K562 (cell line): ENCODE results near the gene RASGEF1C. TPM values are rescaled to one million over a fixed set of nuclear protein-coding genes. Genes with fewer than 3 reads are reported as not detected.

Experiments used
- ATAC-seq: fragments of 200-7000 bp; cut with Tn5 transposase; 3 replicates; pipeline ENCODE4 v1.9.1; 2020; ENCODE audit warnings: moderate library complexity
- BruUV-seq: library from RNA; stranded (reverse); fragments of 400-500 nt; replicated peaks from 2 replicates; lab custom pipeline; 2021; lab: Mats Ljungman, UMichigan
- CTCF ChIA-PET: fragments of 300-600 bp; formaldehyde crosslinking; extraction: SDS; loops from one replicate; lab custom pipeline; 2021; ENCODE audit warnings: low intra/inter-chr PET ratio; lab: Yijun Ruan, JAX
- POLR2A ChIA-PET: fragments of 300-600, 350-650 bp; sonication (Branson Sonifier 250); formaldehyde crosslinking; extraction: SDS; loops from one replicate; lab custom pipeline; 2021; ENCODE audit warnings: antibody characterized with exemption, inconsistent platforms; lab: Yijun Ruan, JAX
- DNase-seq, 4 experiments: peaks; one replicate each; pipeline versions ENCODE4 v3.0.0 to v3.0.0-alpha.2; 2011 to 2018; ENCODE audit warnings: low spot score in 3 of 4, mixed read lengths in 3 of 4; ENCODE audit errors: extremely low read depth in 1 of 4
- FAIRE-seq: peaks from 2 replicates; lab custom pipeline; 2011; peaks lifted over from hg19 to GRCh38; lab: Jason Lieb, UNC
- H2AFZ ChIP-seq: 2 replicates; pipeline ENCODE4 v1.6.0; 2011; ENCODE audit warnings: low read depth, low read length, control low read depth, inconsistent platforms
- H3K27ac ChIP-seq: fragments of 200-600 bp; 3 replicates; pipeline ENCODE4 v1.8.0; 2011; ENCODE audit warnings: low read depth, mild to moderate bottlenecking, control low read depth, inconsistent platforms, low read length, moderate library complexity, mixed read lengths; ENCODE audit errors: extremely low read depth
- H3K27me3 ChIP-seq, 2 experiments: fragments of 300-600 bp in 1 of 2; 2 replicates in 1 of 2; 3 replicates in 1 of 2; pipeline versions ENCODE4 v1.6.0 to v1.8.0; 2011; ENCODE audit warnings: inconsistent platforms in 2 of 2, low read length in 2 of 2, mild to moderate bottlenecking in 1 of 2, mixed read lengths in 1 of 2, moderate library complexity in 1 of 2; ENCODE audit not compliant: control insufficient read depth in 2 of 2, insufficient read depth in 2 of 2
- H3K36me3 ChIP-seq: fragments of 300-600 bp; 3 replicates; pipeline ENCODE4 v1.8.0; 2011; ENCODE audit warnings: mild to moderate bottlenecking, low read length, inconsistent platforms; ENCODE audit not compliant: control insufficient read depth, insufficient read depth
- H3K4me1 ChIP-seq, 2 experiments: fragments of 200-600 bp in 1 of 2; replicated peaks in 1 of 2; 2 replicates in 1 of 2; 3 replicates in 1 of 2; pipeline versions ENCODE4 v1.5.1 to v1.8.0; 2011; ENCODE audit warnings: inconsistent platforms in 2 of 2, low read length in 2 of 2, mild to moderate bottlenecking in 1 of 2, mixed read lengths in 1 of 2, moderate library complexity in 1 of 2; ENCODE audit not compliant: control insufficient read depth in 2 of 2, insufficient read depth in 2 of 2
- H3K4me2 ChIP-seq: 2 replicates; pipeline ENCODE4 v1.6.1; 2011; ENCODE audit warnings: low read length, control low read depth, inconsistent platforms, mixed read lengths; ENCODE audit not compliant: insufficient read depth
- H3K4me3 ChIP-seq: fragments of 200-600 bp; sonication (generic), shearing (Covaris generic); 2 replicates; pipeline ENCODE4 v1.5.1; 2016; ENCODE audit warnings: control low read depth, inconsistent platforms
- H3K79me2 ChIP-seq: fragments of 200-600 bp; 3 replicates; pipeline ENCODE4 v1.8.0; 2011; ENCODE audit warnings: low read length, inconsistent platforms; ENCODE audit not compliant: control insufficient read depth, insufficient read depth
- H3K9ac ChIP-seq, 2 experiments: 2 replicates each; pipeline versions ENCODE4 v1.6.0 to v1.6.1; 2011; ENCODE audit warnings: low read depth in 2 of 2, low read length in 2 of 2, control low read depth in 1 of 2, inconsistent platforms in 1 of 2, mild to moderate bottlenecking in 1 of 2, mixed read lengths in 1 of 2; ENCODE audit not compliant: insufficient read depth in 1 of 2
- H3K9me1 ChIP-seq: one replicate; pipeline ENCODE4 v1.6.0; 2011; ENCODE audit warnings: inconsistent platforms, mild to moderate bottlenecking, low read length, moderate library complexity; ENCODE audit not compliant: control insufficient read depth, insufficient read depth
- H3K9me3 ChIP-seq: replicated peaks from 2 replicates; pipeline ENCODE4 v1.5.1; 2011; ENCODE audit warnings: low read depth, low read length, inconsistent platforms; ENCODE audit not compliant: control insufficient read depth, insufficient read depth
- H4K20me1 ChIP-seq: replicated peaks from 2 replicates; pipeline ENCODE4 v1.6.1; 2011; ENCODE audit warnings: low read length, inconsistent platforms, mixed read lengths; ENCODE audit not compliant: control insufficient read depth, insufficient read depth
- CHD7 ChIP-seq: fragments of 200-600 bp; sonication (generic); IDR thresholded peaks from one replicate; pipeline ENCODE4 v1.6.1; 2012; ENCODE audit warnings: mild to moderate bottlenecking, low read depth, low read length, inconsistent platforms
- ETS1 ChIP-seq: conservative IDR thresholded peaks from 2 replicates; pipeline ENCODE4 v1.6.1; 2011; ENCODE audit warnings: low read depth, mild to moderate bottlenecking, low read length; ENCODE audit not compliant: control insufficient read depth
- EWSR1 ChIP-seq: fragments of 450-650 bp; IDR thresholded peaks from 2 replicates; pipeline ENCODE4 v1.6.1; 2018; ENCODE audit warnings: borderline replicate concordance, mild to moderate bottlenecking, low read depth, moderate library complexity; ENCODE audit not compliant: partially characterized antibody
- ZNF79 ChIP-seq: fragments of 250-450 bp; sonication (Bioruptor Pico); IDR thresholded peaks from 2 replicates; pipeline ENCODE4 v1.4.0; 2020; ENCODE audit warnings: low read depth, mild to moderate bottlenecking, moderate library complexity
- WGBS: fragments of 100-300 bp; shearing (Covaris generic); methylation state at CpG from one replicate; pipeline ENCODE4 v1.1.6; 2016; ENCODE audit warnings: low coverage, mixed read lengths; ENCODE audit not compliant: insufficient coverage; ENCODE audit errors: missing lambda C conversion rate; 5-methylcytosine and 5-hydroxymethylcytosine counted together
- in situ Hi-C: fragments of 300-500 bp; cut with MboI; formaldehyde crosslinking; loops from 4 replicates; pipeline ENCODE4 v1.15.0; 2018; ENCODE audit warnings: inconsistent platforms, mixed read lengths
- intact Hi-C: fragments of 100-400 bp; cut with micrococcal nuclease; formaldehyde crosslinking; loops from 2 replicates; pipeline ENCODE4 v1.14.2; 2022
- polyA plus RNA-seq, 8 experiments: library from polyadenylated mRNA; depleted of rRNA in 4 of 8; stranded (reverse) in 5 of 8; unstranded in 3 of 8; fragments of >200 nt; fragmentation: Nextera tagmentation in 2 of 8; fragmentation: Illumina TruSeq in 1 of 8; extraction: Ambion mirVana in 2 of 8; extraction: Trizol in 1 of 8; gene quantifications; 2 replicates each; pipeline versions ENCODE4 v1.2.1 to v1.2.3, GENCODE V29; 2011 to 2014; ENCODE audit warnings: inconsistent platforms in 1 of 8, missing spikeins in 1 of 8
- total RNA-seq, 7 experiments: library from RNA; depleted of rRNA in 6 of 7; stranded (reverse); fragments of >200 nt in 6 of 7; fragmentation: Illumina TruSeq in 2 of 7; extraction: Trizol in 2 of 7; gene quantifications; 2 replicates each; pipeline versions ENCODE4 v1.2.1 to v1.2.3, GENCODE V29; 2011 to 2021; ENCODE audit warnings: low replicate concordance in 1 of 7
- TF ChIP-seq, protein P1 (sequence below), 2 experiments: IDR thresholded peaks; 2 replicates each; pipeline ENCODE4 v1.6.1; 2012; ENCODE audit warnings: improper control_type of control experiment in 2 of 2, low read depth in 2 of 2, low read length in 2 of 2, borderline replicate concordance in 1 of 2

RASGEF1C gene
- total and polyA plus RNA-seq, 9 of the 15 experiments (the other 6 are each of a cell fraction or from before 2014, with no cell fraction given): 0.04 to 1.1 (median 0.21) TPM; not detected in 4

DNA sequence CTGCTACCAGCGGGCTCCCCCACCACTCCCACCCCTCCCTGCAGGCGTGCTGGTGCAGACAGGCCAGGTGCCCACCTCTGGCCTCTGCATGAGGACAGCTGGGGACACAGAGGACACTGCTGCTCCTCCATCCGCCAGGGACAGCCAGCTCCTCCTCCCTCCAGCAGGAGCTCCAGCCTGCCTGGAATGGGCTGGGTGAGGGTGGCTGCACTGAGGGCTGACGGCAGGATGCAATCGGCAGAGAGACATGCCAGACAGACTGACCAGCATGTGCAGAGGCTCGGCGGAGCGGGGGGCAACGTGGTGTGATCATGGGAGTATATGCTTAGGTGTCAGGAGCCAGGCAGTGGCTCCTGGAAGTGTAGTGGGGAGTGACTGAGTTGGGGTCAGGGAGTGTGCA, 68.4 kb downstream of the RASGEF1C start:
- DNase-seq: no peak
- Histone ChIP-seq H3K9me3 (peaks cover 2% of the 10 kb centered on the region; the same call in 1 of the 2 replicates), H3K27me3 (peaks cover 9 to 59% of the 10 kb centered on the region in 2 experiments; a peak in 4 of 5 replicates), H3K36me3 (no peaks in the 10 kb centered on the region), H4K20me1 (no peaks in the 10 kb centered on the region), H3K9me1 (no peaks in the 10 kb centered on the region), H3K27ac (no peak overlapping the region), H3K4me2 (no peak overlapping the region), H3K4me1 (peaks cover 0 to 20% of the 10 kb centered on the region in 2 experiments; a peak in 2 of 5 replicates), H3K4me3 (no peak overlapping the region), H3K9ac (no peak overlapping the region), H3K79me2 (no peaks in the 10 kb centered on the region), H2AFZ (no peak overlapping the region)
- WGBS: 2% methylated on average over 8 of the region's 9 CpGs
- in situ Hi-C loops: no loop called here
- FAIRE-seq: no peak
- ChIA-PET POLR2A (interaction anchor here (0.6 to 1.0 kb wide), 3 partner anchors 8 to 1516 kb away, joined by 3 read pairs; no protein-coding TSS in a partner anchor), CTCF (no interaction called here)
- BruUV-seq: no TSS peak
- ATAC-seq: no peak
- intact Hi-C loops: no loop called here
- TF ChIP-seq EWSR1 (no peak), ETS1 (no peak), CHD7 (no peak), ZNF79 (CRISPR knock-in tag) (no peak)
- TF ChIP-seq, protein P1, sequence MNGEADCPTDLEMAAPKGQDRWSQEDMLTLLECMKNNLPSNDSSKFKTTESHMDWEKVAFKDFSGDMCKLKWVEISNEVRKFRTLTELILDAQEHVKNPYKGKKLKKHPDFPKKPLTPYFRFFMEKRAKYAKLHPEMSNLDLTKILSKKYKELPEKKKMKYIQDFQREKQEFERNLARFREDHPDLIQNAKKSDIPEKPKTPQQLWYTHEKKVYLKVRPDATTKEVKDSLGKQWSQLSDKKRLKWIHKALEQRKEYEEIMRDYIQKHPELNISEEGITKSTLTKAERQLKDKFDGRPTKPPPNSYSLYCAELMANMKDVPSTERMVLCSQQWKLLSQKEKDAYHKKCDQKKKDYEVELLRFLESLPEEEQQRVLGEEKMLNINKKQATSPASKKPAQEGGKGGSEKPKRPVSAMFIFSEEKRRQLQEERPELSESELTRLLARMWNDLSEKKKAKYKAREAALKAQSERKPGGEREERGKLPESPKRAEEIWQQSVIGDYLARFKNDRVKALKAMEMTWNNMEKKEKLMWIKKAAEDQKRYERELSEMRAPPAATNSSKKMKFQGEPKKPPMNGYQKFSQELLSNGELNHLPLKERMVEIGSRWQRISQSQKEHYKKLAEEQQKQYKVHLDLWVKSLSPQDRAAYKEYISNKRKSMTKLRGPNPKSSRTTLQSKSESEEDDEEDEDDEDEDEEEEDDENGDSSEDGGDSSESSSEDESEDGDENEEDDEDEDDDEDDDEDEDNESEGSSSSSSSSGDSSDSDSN (IDR thresholded peaks at IDR 0.05; ENCODE audit: borderline replicate concordance in 1 of 2, low read depth in 2 of 2, low read length in 2 of 2): no peak
